HepG2 (cell line): ENCODE measurements around the gene PRRC1. TPM values are rescaled to one million over a fixed set of nuclear protein-coding genes. Genes with fewer than 3 reads are reported as not detected.
A peak's percentile ranks its signal among the peaks of the same experiment; 100 is the strongest.

Experiments used
- CAMTA2 ChIP-seq: sonication (generic); formaldehyde crosslinking; IDR thresholded peaks from 2 replicates; pipeline ENCODE4 v1.4.0; 2020; ENCODE audit warnings: mild to moderate bottlenecking, missing genetic modification reagents, borderline replicate concordance
- EED ChIP-seq: sonication (generic); formaldehyde crosslinking; IDR thresholded peaks from 2 replicates; pipeline ENCODE4 v1.5.0; 2020; ENCODE audit warnings: mild to moderate bottlenecking, missing genetic modification reagents
- KLF6 ChIP-seq: IDR thresholded peaks from 2 replicates; pipeline ENCODE4 v1.8.0; 2016; ENCODE audit warnings: missing biosample characterization, missing genetic modification reagents
- SAP130 ChIP-seq: IDR thresholded peaks from 2 replicates; pipeline ENCODE4 v1.6.1; 2016; ENCODE audit warnings: low read depth
- ZNF331 ChIP-seq: sonication (generic); formaldehyde crosslinking; IDR thresholded peaks from 2 replicates; pipeline ENCODE4 v1.4.0; 2020; ENCODE audit warnings: missing genetic modification reagents
- ZNF605 ChIP-seq: sonication (generic); formaldehyde crosslinking; IDR thresholded peaks from 2 replicates; pipeline ENCODE4 v1.8.0; 2022; ENCODE audit warnings: mild to moderate bottlenecking, missing genetic modification reagents
- polyA plus RNA-seq, 8 experiments: library from polyadenylated mRNA; depleted of rRNA in 3 of 8; stranded (reverse) in 7 of 8; unstranded in 1 of 8; fragments of >200 nt; fragmentation: Illumina TruSeq in 4 of 8; extraction: Trizol in 4 of 8; gene quantifications; 2 replicates each; pipeline versions ENCODE4 v1.2.1 to v1.2.3, GENCODE V29; 2011 to 2016; ENCODE audit warnings: low read depth in 4 of 8, missing spikeins in 1 of 8, mixed read lengths in 1 of 8; ENCODE audit not compliant: insufficient read depth in 1 of 8
- total RNA-seq, 5 experiments: library from RNA; depleted of rRNA; stranded (reverse); fragments of >200 nt; fragmentation: Illumina TruSeq; extraction: Trizol; gene quantifications; 2 replicates each; pipeline ENCODE4 v1.2.3, GENCODE V29; 2016; ENCODE audit warnings: low read depth in 1 of 5
- TF ChIP-seq, protein P1 (sequence below): sonication (generic); formaldehyde crosslinking; IDR thresholded peaks from 2 replicates; pipeline ENCODE4 v1.5.0; 2020; ENCODE audit warnings: mild to moderate bottlenecking, missing genetic modification reagents, borderline replicate concordance
- TF ChIP-seq, protein P2 (sequence below): sonication (generic); formaldehyde crosslinking; IDR thresholded peaks from 2 replicates; pipeline ENCODE4 v1.4.0; 2020; ENCODE audit warnings: mild to moderate bottlenecking, missing genetic modification reagents
- TF ChIP-seq, protein P3 (sequence below): sonication (generic); formaldehyde crosslinking; IDR thresholded peaks from 2 replicates; pipeline ENCODE4 v1.4.0; 2020; ENCODE audit warnings: missing genetic modification reagents, mild to moderate bottlenecking, borderline replicate concordance
- TF ChIP-seq, protein P4 (sequence below): sonication (generic); formaldehyde crosslinking; IDR thresholded peaks from 2 replicates; pipeline ENCODE4 v1.8.1; 2023; ENCODE audit warnings: mild to moderate bottlenecking, missing genetic modification reagents
- TF ChIP-seq, protein P5 (sequence below): sonication (generic); formaldehyde crosslinking; IDR thresholded peaks from 2 replicates; pipeline ENCODE4 v1.5.1; 2020; ENCODE audit warnings: missing genetic modification reagents, mild to moderate bottlenecking, borderline replicate concordance
- TF ChIP-seq, protein P6 (sequence below): sonication (generic); formaldehyde crosslinking; IDR thresholded peaks from 2 replicates; pipeline ENCODE4 v1.5.1; 2020; ENCODE audit warnings: missing genetic modification reagents, mild to moderate bottlenecking, borderline replicate concordance
- TF ChIP-seq, protein P7 (sequence below): sonication (generic); formaldehyde crosslinking; IDR thresholded peaks from 2 replicates; pipeline ENCODE4 v1.5.0; 2020; ENCODE audit warnings: missing genetic modification reagents

Gene PRRC1
- total and polyA plus RNA-seq, 2 of the 13 experiments (the other 11 are each of a cell fraction or from before 2014, with no cell fraction given): 48.5 to 51.9 TPM

DNA sequence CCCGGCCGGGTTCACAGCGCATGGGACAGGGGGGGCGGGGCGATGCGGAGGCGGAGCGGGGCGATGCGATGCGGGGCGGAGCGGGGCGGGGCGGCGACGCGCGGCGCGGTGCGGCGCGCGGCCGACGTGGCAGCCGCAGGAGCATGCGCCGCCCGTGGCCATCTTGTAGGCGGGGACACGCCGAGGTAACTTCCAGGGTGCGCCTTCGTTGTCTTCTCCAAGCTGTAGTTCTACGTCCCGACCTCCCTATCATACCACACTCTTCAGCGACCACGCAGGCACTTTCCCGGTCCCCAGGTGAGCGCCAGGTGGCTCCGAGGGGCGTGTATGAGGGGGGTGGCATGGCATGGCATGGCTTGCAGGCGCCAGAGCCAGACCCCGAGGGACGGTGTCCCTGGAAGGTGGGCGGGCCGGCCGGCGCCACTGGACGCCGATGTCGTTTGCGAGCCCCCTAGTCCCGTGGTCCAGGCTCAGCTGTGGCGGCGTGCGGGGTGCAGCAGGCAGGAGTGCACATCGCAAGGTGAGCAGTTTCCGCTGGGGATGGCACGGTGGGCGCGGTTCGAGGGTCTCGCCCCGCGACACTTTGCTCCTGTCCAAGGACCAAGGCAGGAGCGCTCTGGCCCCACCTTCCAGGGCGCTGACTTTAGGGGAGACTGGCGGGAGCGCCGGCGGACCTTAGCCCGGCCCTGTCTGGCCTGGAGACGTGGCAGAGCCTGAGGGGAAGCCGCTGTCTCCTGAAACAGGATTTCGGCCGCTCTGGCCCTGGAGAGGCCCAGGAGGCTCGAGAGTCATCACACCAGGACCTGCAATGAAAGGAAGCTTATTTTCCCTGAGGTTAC lies at the start of gene PRRC1 (continued):
- TF ChIP-seq ZNF331 (CRISPR knock-in tag): peak; percentile 13; the same call in 1 of the 2 replicates
- TF ChIP-seq, protein P1, sequence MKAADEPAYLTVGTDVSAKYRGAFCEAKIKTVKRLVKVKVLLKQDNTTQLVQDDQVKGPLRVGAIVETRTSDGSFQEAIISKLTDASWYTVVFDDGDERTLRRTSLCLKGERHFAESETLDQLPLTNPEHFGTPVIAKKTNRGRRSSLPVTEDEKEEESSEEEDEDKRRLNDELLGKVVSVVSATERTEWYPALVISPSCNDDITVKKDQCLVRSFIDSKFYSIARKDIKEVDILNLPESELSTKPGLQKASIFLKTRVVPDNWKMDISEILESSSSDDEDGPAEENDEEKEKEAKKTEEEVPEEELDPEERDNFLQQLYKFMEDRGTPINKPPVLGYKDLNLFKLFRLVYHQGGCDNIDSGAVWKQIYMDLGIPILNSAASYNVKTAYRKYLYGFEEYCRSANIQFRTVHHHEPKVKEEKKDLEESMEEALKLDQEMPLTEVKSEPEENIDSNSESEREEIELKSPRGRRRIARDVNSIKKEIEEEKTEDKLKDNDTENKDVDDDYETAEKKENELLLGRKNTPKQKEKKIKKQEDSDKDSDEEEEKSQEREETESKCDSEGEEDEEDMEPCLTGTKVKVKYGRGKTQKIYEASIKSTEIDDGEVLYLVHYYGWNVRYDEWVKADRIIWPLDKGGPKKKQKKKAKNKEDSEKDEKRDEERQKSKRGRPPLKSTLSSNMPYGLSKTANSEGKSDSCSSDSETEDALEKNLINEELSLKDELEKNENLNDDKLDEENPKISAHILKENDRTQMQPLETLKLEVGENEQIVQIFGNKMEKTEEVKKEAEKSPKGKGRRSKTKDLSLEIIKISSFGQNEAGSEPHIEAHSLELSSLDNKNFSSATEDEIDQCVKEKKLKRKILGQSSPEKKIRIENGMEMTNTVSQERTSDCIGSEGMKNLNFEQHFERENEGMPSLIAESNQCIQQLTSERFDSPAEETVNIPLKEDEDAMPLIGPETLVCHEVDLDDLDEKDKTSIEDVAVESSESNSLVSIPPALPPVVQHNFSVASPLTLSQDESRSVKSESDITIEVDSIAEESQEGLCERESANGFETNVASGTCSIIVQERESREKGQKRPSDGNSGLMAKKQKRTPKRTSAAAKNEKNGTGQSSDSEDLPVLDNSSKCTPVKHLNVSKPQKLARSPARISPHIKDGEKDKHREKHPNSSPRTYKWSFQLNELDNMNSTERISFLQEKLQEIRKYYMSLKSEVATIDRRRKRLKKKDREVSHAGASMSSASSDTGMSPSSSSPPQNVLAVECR: peak; percentile 94
- TF ChIP-seq, protein P2, sequence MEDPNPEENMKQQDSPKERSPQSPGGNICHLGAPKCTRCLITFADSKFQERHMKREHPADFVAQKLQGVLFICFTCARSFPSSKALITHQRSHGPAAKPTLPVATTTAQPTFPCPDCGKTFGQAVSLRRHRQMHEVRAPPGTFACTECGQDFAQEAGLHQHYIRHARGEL (CRISPR knock-in tag): peak; percentile 88
- peak; percentile 88 for TF ChIP-seq SAP130 (CRISPR knock-in tag)
- TF ChIP-seq, protein P3, sequence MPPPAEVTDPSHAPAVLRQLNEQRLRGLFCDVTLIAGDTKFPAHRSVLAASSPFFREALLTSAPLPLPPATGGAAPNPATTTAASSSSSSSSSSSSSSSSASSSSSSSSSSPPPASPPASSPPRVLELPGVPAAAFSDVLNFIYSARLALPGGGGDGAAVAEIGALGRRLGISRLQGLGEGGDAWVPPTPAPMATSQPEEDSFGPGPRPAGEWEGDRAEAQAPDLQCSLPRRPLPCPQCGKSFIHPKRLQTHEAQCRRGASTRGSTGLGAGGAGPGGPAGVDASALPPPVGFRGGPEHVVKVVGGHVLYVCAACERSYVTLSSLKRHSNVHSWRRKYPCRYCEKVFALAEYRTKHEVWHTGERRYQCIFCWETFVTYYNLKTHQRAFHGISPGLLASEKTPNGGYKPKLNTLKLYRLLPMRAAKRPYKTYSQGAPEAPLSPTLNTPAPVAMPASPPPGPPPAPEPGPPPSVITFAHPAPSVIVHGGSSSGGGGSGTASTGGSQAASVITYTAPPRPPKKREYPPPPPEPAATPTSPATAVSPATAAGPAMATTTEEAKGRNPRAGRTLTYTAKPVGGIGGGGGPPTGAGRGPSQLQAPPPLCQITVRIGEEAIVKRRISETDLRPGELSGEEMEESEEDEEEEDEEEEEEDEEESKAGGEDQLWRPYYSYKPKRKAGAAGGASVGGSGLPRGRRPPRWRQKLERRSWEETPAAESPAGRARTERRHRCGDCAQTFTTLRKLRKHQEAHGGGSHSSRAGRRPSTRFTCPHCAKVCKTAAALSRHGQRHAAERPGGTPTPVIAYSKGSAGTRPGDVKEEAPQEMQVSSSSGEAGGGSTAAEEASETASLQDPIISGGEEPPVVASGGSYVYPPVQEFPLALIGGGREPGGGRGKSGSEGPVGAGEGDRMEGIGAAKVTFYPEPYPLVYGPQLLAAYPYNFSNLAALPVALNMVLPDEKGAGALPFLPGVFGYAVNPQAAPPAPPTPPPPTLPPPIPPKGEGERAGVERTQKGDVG: 0 out of 2 replicates have a peak, but pooled peaks have one; percentile 22
- TF ChIP-seq KLF6 (CRISPR knock-in tag): 0 out of 2 replicates have a peak, but pooled peaks have one; percentile 25
- TF ChIP-seq, protein P4, sequence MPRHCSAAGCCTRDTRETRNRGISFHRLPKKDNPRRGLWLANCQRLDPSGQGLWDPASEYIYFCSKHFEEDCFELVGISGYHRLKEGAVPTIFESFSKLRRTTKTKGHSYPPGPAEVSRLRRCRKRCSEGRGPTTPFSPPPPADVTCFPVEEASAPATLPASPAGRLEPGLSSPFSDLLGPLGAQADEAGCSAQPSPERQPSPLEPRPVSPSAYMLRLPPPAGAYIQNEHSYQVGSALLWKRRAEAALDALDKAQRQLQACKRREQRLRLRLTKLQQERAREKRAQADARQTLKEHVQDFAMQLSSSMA (CRISPR knock-in tag): peak; percentile 24; the same call in 1 of the 2 replicates
- peak; percentile 74 for TF ChIP-seq EED (CRISPR knock-in tag)
- peak; percentile 85 for TF ChIP-seq ZNF605 (CRISPR knock-in tag)
- TF ChIP-seq, protein P5, sequence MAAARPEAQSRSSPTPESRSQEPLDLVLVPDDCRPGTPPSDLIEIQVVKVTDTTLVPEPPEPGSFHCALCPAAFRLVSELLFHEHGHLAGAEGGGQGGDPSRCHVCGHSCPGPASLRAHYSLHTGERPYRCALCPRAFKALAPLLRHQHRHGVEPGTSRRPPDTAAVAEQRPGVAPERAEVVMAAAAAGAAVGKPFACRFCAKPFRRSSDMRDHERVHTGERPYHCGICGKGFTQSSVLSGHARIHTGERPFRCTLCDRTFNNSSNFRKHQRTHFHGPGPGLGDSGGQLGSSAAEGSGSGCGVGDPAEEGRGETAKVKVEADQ (CRISPR knock-in tag): peak; percentile 81; the same call in 1 of the 2 replicates
- TF ChIP-seq, protein P6, sequence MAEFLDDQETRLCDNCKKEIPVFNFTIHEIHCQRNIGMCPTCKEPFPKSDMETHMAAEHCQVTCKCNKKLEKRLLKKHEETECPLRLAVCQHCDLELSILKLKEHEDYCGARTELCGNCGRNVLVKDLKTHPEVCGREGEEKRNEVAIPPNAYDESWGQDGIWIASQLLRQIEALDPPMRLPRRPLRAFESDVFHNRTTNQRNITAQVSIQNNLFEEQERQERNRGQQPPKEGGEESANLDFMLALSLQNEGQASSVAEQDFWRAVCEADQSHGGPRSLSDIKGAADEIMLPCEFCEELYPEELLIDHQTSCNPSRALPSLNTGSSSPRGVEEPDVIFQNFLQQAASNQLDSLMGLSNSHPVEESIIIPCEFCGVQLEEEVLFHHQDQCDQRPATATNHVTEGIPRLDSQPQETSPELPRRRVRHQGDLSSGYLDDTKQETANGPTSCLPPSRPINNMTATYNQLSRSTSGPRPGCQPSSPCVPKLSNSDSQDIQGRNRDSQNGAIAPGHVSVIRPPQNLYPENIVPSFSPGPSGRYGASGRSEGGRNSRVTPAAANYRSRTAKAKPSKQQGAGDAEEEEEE (CRISPR knock-in tag): no peak
- TF ChIP-seq, protein P7, sequence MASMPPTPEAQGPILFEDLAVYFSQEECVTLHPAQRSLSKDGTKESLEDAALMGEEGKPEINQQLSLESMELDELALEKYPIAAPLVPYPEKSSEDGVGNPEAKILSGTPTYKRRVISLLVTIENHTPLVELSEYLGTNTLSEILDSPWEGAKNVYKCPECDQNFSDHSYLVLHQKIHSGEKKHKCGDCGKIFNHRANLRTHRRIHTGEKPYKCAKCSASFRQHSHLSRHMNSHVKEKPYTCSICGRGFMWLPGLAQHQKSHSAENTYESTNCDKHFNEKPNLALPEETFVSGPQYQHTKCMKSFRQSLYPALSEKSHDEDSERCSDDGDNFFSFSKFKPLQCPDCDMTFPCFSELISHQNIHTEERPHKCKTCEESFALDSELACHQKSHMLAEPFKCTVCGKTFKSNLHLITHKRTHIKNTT: no peak
- TF ChIP-seq CAMTA2 (CRISPR knock-in tag): peak; percentile 93; the same call in 1 of the 2 replicates
